Measurements from ENCODE around the gene PARK7. TPM values are rescaled to one million over a fixed set of nuclear protein-coding genes. Genes with fewer than 3 reads are reported as not detected.

The PARK7 gene
- total RNA-seq, 1 donor from 2014 or later, result 429 TPM

GRCh38 chr1:7993593-7994479 lies 32.3 kb downstream of the PARK7 start:
- no peak for DNase-seq (ENCODE audit: low spot score)
- intact Hi-C loops (cut with micrococcal nuclease), result no loop called here
- H3K27me3 Mint-ChIP-seq (ENCODE audit: insufficient read depth), result no peaks in the 10 kb centered on the region
- no peak overlapping the region for H3K27ac Mint-ChIP-seq
- peaks cover 15% of the 10 kb centered on the region for H3K36me3 Mint-ChIP-seq (ENCODE audit: low read depth)
- no peak overlapping the region for H3K4me3 Mint-ChIP-seq
- H3K9me3 Mint-ChIP-seq, result no peaks in the 10 kb centered on the region
- no peaks in the 10 kb centered on the region for H3K4me1 Mint-ChIP-seq (ENCODE audit: low read depth)

- DNase-seq (ENCODE audit: low spot score), result no peak
- Mint-ChIP-seq H3K4me3 (no peak overlapping the region), H3K36me3 (ENCODE audit: low read depth) (peaks cover 11% of the 10 kb centered on the region), H3K4me1 (ENCODE audit: low read depth) (no peaks in the 10 kb centered on the region), H3K27ac (no peak overlapping the region), H3K9me3 (no peaks in the 10 kb centered on the region), H3K27me3 (ENCODE audit: insufficient read depth) (no peaks in the 10 kb centered on the region)
- intact Hi-C loops (cut with micrococcal nuclease), result no loop called here
Observed at GRCh38 chr1:7994827-7995226, 33.3 kb downstream of the PARK7 start.

- no peak for DNase-seq (ENCODE audit: low spot score)
- no peaks in the 10 kb centered on the region for H3K27me3 Mint-ChIP-seq (ENCODE audit: insufficient read depth)
- intact Hi-C loops (cut with micrococcal nuclease), result no loop called here
- H3K4me3 Mint-ChIP-seq, result no peak overlapping the region
- H3K4me1 Mint-ChIP-seq (ENCODE audit: low read depth), result no peaks in the 10 kb centered on the region
- no peaks in the 10 kb centered on the region for H3K9me3 Mint-ChIP-seq
- no peak overlapping the region for H3K27ac Mint-ChIP-seq
- H3K36me3 Mint-ChIP-seq (ENCODE audit: low read depth), result peaks cover 5% of the 10 kb centered on the region
Observed at GRCh38 chr1:7995437-7995836, 33.9 kb downstream of the PARK7 start.

- no peaks in the 10 kb centered on the region for H3K9me3 Mint-ChIP-seq
- no peak overlapping the region for H3K4me3 Mint-ChIP-seq
Observed at GRCh38 chr1:8002329-8002910, 40.9 kb downstream of the PARK7 start.

GRCh38 chr1:8002921-8003320 lies 41.4 kb downstream of the PARK7 start:
- H3K9me3 Mint-ChIP-seq, result no peaks in the 10 kb centered on the region
- no peak for DNase-seq (ENCODE audit: low spot score)
- H3K4me1 Mint-ChIP-seq (ENCODE audit: low read depth), result no peaks in the 10 kb centered on the region
- H3K4me3 Mint-ChIP-seq, result no peak overlapping the region
- H3K27ac Mint-ChIP-seq, result no peak overlapping the region
- intact Hi-C loops (cut with micrococcal nuclease), result no loop called here
- H3K36me3 Mint-ChIP-seq (ENCODE audit: low read depth), result no peaks in the 10 kb centered on the region
- H3K27me3 Mint-ChIP-seq (ENCODE audit: insufficient read depth), result no peaks in the 10 kb centered on the region

More at GRCh38 chr1:8002329-8002910, 40.9 kb downstream of the PARK7 start:
- DNase-seq (ENCODE audit: low spot score), result no peak
- intact Hi-C loops (cut with micrococcal nuclease), result no loop called here
- H3K27ac Mint-ChIP-seq, result no peak overlapping the region
- no peaks in the 10 kb centered on the region for H3K27me3 Mint-ChIP-seq (ENCODE audit: insufficient read depth)
- no peaks in the 10 kb centered on the region for H3K4me1 Mint-ChIP-seq (ENCODE audit: low read depth)
- no peaks in the 10 kb centered on the region for H3K36me3 Mint-ChIP-seq (ENCODE audit: low read depth)

- Mint-ChIP-seq H3K27ac (no peak overlapping the region), H3K36me3 (ENCODE audit: low read depth) (no peaks in the 10 kb centered on the region), H3K4me1 (ENCODE audit: low read depth) (no peaks in the 10 kb centered on the region), H3K9me3 (no peaks in the 10 kb centered on the region), H3K27me3 (ENCODE audit: insufficient read depth) (no peaks in the 10 kb centered on the region), H3K4me3 (no peak overlapping the region)
- intact Hi-C loops (cut with micrococcal nuclease), result no loop called here
- DNase-seq (ENCODE audit: low spot score), result no peak
Observed at GRCh38 chr1:8003438-8004112, 42.1 kb downstream of the PARK7 start.

GRCh38 chr1:8004113-8004802 lies 42.7 kb downstream of the PARK7 start:
- Mint-ChIP-seq H3K9me3 (no peaks in the 10 kb centered on the region), H3K4me3 (no peak overlapping the region), H3K4me1 (ENCODE audit: low read depth) (no peaks in the 10 kb centered on the region), H3K27ac (no peak overlapping the region), H3K27me3 (ENCODE audit: insufficient read depth) (no peaks in the 10 kb centered on the region), H3K36me3 (ENCODE audit: low read depth) (no peaks in the 10 kb centered on the region)
- intact Hi-C loops (cut with micrococcal nuclease), result no loop called here
- DNase-seq (ENCODE audit: low spot score), result no peak

GRCh38 chr1:8004803-8005573 lies 43.5 kb downstream of the PARK7 start:
- Mint-ChIP-seq H3K9me3 (no peaks in the 10 kb centered on the region), H3K36me3 (ENCODE audit: low read depth) (no peaks in the 10 kb centered on the region), H3K27me3 (ENCODE audit: insufficient read depth) (no peaks in the 10 kb centered on the region), H3K27ac (no peak overlapping the region), H3K4me1 (ENCODE audit: low read depth) (no peaks in the 10 kb centered on the region), H3K4me3 (no peak overlapping the region)
- intact Hi-C loops (cut with micrococcal nuclease), result no loop called here
- no peak for DNase-seq (ENCODE audit: low spot score)

GRCh38 chr1:8006037-8006963 lies 44.8 kb downstream of the PARK7 start:
- no peak for DNase-seq (ENCODE audit: low spot score)
- H3K4me3 Mint-ChIP-seq, result no peak overlapping the region
- intact Hi-C loops (cut with micrococcal nuclease), result no loop called here
- H3K27me3 Mint-ChIP-seq (ENCODE audit: insufficient read depth), result no peaks in the 10 kb centered on the region
- H3K4me1 Mint-ChIP-seq (ENCODE audit: low read depth), result no peaks in the 10 kb centered on the region
- no peaks in the 10 kb centered on the region for H3K9me3 Mint-ChIP-seq
- no peaks in the 10 kb centered on the region for H3K36me3 Mint-ChIP-seq (ENCODE audit: low read depth)
- H3K27ac Mint-ChIP-seq, result no peak overlapping the region

- H3K4me3 Mint-ChIP-seq, result no peak overlapping the region
- no peak overlapping the region for H3K27ac Mint-ChIP-seq
- no peaks in the 10 kb centered on the region for H3K27me3 Mint-ChIP-seq (ENCODE audit: insufficient read depth)
- DNase-seq (ENCODE audit: low spot score), result no peak
- H3K9me3 Mint-ChIP-seq, result no peaks in the 10 kb centered on the region
- intact Hi-C loops (cut with micrococcal nuclease), result no loop called here
- H3K4me1 Mint-ChIP-seq (ENCODE audit: low read depth), result no peaks in the 10 kb centered on the region
- H3K36me3 Mint-ChIP-seq (ENCODE audit: low read depth), result no peaks in the 10 kb centered on the region
Observed at GRCh38 chr1:8009043-8010002, 47.8 kb downstream of the PARK7 start.
